Measurements from ENCODE around the gene SLC6A4.

SLC6A4 gene

GRCh38 chr17:30249460-30249859, 14.0 kb upstream of the SLC6A4 start:
- H3K4me3 Mint-ChIP-seq: no peak overlapping the region
- H3K36me3 Mint-ChIP-seq (ENCODE audit: low read depth): peaks cover 62% of the 10 kb centered on the region

GRCh38 chr17:30248786-30249185, 13.3 kb upstream of the SLC6A4 start:
- intact Hi-C loops (cut with micrococcal nuclease): no loop called here
- Mint-ChIP-seq H3K36me3 (ENCODE audit: low read depth) (peaks cover 62% of the 10 kb centered on the region), H3K27ac (no peak overlapping the region), H3K4me1 (ENCODE audit: low read depth) (no peaks in the 10 kb centered on the region), H3K9me3 (no peaks in the 10 kb centered on the region), H3K4me3 (no peak overlapping the region), H3K27me3 (no peaks in the 10 kb centered on the region)

More at GRCh38 chr17:30249460-30249859, 14.0 kb upstream of the SLC6A4 start:
- intact Hi-C loops (cut with micrococcal nuclease): no loop called here
- Mint-ChIP-seq H3K27ac (no peak overlapping the region), H3K9me3 (no peaks in the 10 kb centered on the region), H3K4me1 (ENCODE audit: low read depth) (no peaks in the 10 kb centered on the region), H3K27me3 (no peaks in the 10 kb centered on the region)

- peaks cover 49% of the 10 kb centered on the region for H3K36me3 Mint-ChIP-seq (ENCODE audit: low read depth)
Measured at GRCh38 chr17:30246460-30246859, 11.0 kb upstream of the SLC6A4 start.

GRCh38 chr17:30244853-30245385, 9.4 kb upstream of the SLC6A4 start:
- H3K9me3 Mint-ChIP-seq: no peaks in the 10 kb centered on the region
- H3K27me3 Mint-ChIP-seq: peaks cover 11% of the 10 kb centered on the region
- H3K36me3 Mint-ChIP-seq (ENCODE audit: low read depth): peaks cover 37% of the 10 kb centered on the region
- H3K27ac Mint-ChIP-seq: no peak overlapping the region
- H3K4me1 Mint-ChIP-seq (ENCODE audit: low read depth): no peaks in the 10 kb centered on the region
- intact Hi-C loops (cut with micrococcal nuclease): no loop called here
- H3K4me3 Mint-ChIP-seq: no peak overlapping the region

More at GRCh38 chr17:30246460-30246859, 11.0 kb upstream of the SLC6A4 start:
- H3K27me3 Mint-ChIP-seq: peaks cover 2% of the 10 kb centered on the region
- no peaks in the 10 kb centered on the region for H3K9me3 Mint-ChIP-seq
- no peaks in the 10 kb centered on the region for H3K4me1 Mint-ChIP-seq (ENCODE audit: low read depth)
- no peak overlapping the region for H3K4me3 Mint-ChIP-seq
- H3K27ac Mint-ChIP-seq: no peak overlapping the region
- intact Hi-C loops (cut with micrococcal nuclease): no loop called here

- Mint-ChIP-seq H3K36me3 (ENCODE audit: low read depth) (peaks cover 23% of the 10 kb centered on the region), H3K4me1 (ENCODE audit: low read depth) (peaks cover 3% of the 10 kb centered on the region), H3K9me3 (no peaks in the 10 kb centered on the region), H3K27me3 (peaks cover 25% of the 10 kb centered on the region), H3K4me3 (no peak overlapping the region), H3K27ac (no peak overlapping the region)
- intact Hi-C loops (cut with micrococcal nuclease): no loop called here
Measured at GRCh38 chr17:30243568-30243967, 8.1 kb upstream of the SLC6A4 start.

- no peaks in the 10 kb centered on the region for H3K9me3 Mint-ChIP-seq
Measured at GRCh38 chr17:30243002-30243401, 7.5 kb upstream of the SLC6A4 start.

GRCh38 chr17:30241051-30241450, 5.6 kb upstream of the SLC6A4 start:
- Mint-ChIP-seq H3K9me3 (no peaks in the 10 kb centered on the region), H3K27ac (no peak overlapping the region), H3K36me3 (ENCODE audit: low read depth) (no peaks in the 10 kb centered on the region), H3K27me3 (peaks cover 47% of the 10 kb centered on the region), H3K4me1 (ENCODE audit: low read depth) (peaks cover 26% of the 10 kb centered on the region), H3K4me3 (no peak overlapping the region)
- intact Hi-C loops (cut with micrococcal nuclease): no loop called here

More at GRCh38 chr17:30243002-30243401, 7.5 kb upstream of the SLC6A4 start:
- Mint-ChIP-seq H3K4me1 (ENCODE audit: low read depth) (peaks cover 8% of the 10 kb centered on the region), H3K27me3 (peaks cover 30% of the 10 kb centered on the region), H3K36me3 (ENCODE audit: low read depth) (peaks cover 17% of the 10 kb centered on the region), H3K4me3 (no peak overlapping the region), H3K27ac (no peak overlapping the region)
- intact Hi-C loops (cut with micrococcal nuclease): no loop called here

GRCh38 chr17:30240177-30240576, 4.7 kb upstream of the SLC6A4 start:
- no peak overlapping the region for H3K4me3 Mint-ChIP-seq
- peaks cover 35% of the 10 kb centered on the region for H3K4me1 Mint-ChIP-seq (ENCODE audit: low read depth)
- no peaks in the 10 kb centered on the region for H3K9me3 Mint-ChIP-seq
- intact Hi-C loops (cut with micrococcal nuclease): no loop called here
- H3K36me3 Mint-ChIP-seq (ENCODE audit: low read depth): no peaks in the 10 kb centered on the region
- H3K27me3 Mint-ChIP-seq: peaks cover 56% of the 10 kb centered on the region
- H3K27ac Mint-ChIP-seq: no peak overlapping the region

GRCh38 chr17:30239089-30239462, 3.6 kb upstream of the SLC6A4 start:
- intact Hi-C loops (cut with micrococcal nuclease): loop anchor here (5.0 kb wide), 1 partner anchor 117 kb away; no protein-coding TSS in a partner anchor
- Mint-ChIP-seq H3K4me3 (no peak overlapping the region), H3K36me3 (ENCODE audit: low read depth) (no peaks in the 10 kb centered on the region), H3K9me3 (no peaks in the 10 kb centered on the region), H3K27me3 (peaks cover 67% of the 10 kb centered on the region), H3K27ac (no peak overlapping the region), H3K4me1 (ENCODE audit: low read depth) (peaks cover 40% of the 10 kb centered on the region)

- Mint-ChIP-seq H3K9me3 (no peaks in the 10 kb centered on the region), H3K4me3 (no peak overlapping the region), H3K4me1 (ENCODE audit: low read depth) (peaks cover 40% of the 10 kb centered on the region), H3K27ac (no peak overlapping the region), H3K36me3 (ENCODE audit: low read depth) (no peaks in the 10 kb centered on the region), H3K27me3 (peaks cover 73% of the 10 kb centered on the region)
- intact Hi-C loops (cut with micrococcal nuclease): loop anchor here (5.0 kb wide), 1 partner anchor 116 kb away; no protein-coding TSS in a partner anchor
Measured at GRCh38 chr17:30238387-30239088, 3.0 kb upstream of the SLC6A4 start.

GRCh38 chr17:30238003-30238344, 2.5 kb upstream of the SLC6A4 start:
- intact Hi-C loops (cut with micrococcal nuclease): loop anchor here (5.0 kb wide), 1 partner anchor 116 kb away; no protein-coding TSS in a partner anchor
- Mint-ChIP-seq H3K27ac (no peak overlapping the region), H3K36me3 (ENCODE audit: low read depth) (no peaks in the 10 kb centered on the region), H3K4me1 (ENCODE audit: low read depth) (peaks cover 40% of the 10 kb centered on the region), H3K9me3 (no peaks in the 10 kb centered on the region), H3K27me3 (peaks cover 78% of the 10 kb centered on the region), H3K4me3 (no peak overlapping the region)

GRCh38 chr17:30237296-30238002, 2.0 kb upstream of the SLC6A4 start:
- intact Hi-C loops (cut with micrococcal nuclease): loop anchor here (5.0 kb wide), 1 partner anchor 115 kb away; no protein-coding TSS in a partner anchor
- H3K27me3 Mint-ChIP-seq: peaks cover 83% of the 10 kb centered on the region
- H3K4me1 Mint-ChIP-seq (ENCODE audit: low read depth): peaks cover 40% of the 10 kb centered on the region
- no peaks in the 10 kb centered on the region for H3K36me3 Mint-ChIP-seq (ENCODE audit: low read depth)
- H3K4me3 Mint-ChIP-seq: no peak overlapping the region
- no peaks in the 10 kb centered on the region for H3K9me3 Mint-ChIP-seq
- H3K27ac Mint-ChIP-seq: no peak overlapping the region

- H3K27me3 Mint-ChIP-seq: peaks cover 84% of the 10 kb centered on the region
- H3K36me3 Mint-ChIP-seq (ENCODE audit: low read depth): no peaks in the 10 kb centered on the region
- H3K4me3 Mint-ChIP-seq: peak overlapping the region; percentile 60
- H3K27ac Mint-ChIP-seq: no peak overlapping the region
- no peaks in the 10 kb centered on the region for H3K9me3 Mint-ChIP-seq
- peaks cover 40% of the 10 kb centered on the region for H3K4me1 Mint-ChIP-seq (ENCODE audit: low read depth)
- intact Hi-C loops (cut with micrococcal nuclease): loop anchor here (5.0 kb wide), 1 partner anchor 114 kb away; no protein-coding TSS in a partner anchor
Measured at GRCh38 chr17:30236766-30237165, 1.3 kb upstream of the SLC6A4 start.

- intact Hi-C loops (cut with micrococcal nuclease): loop anchor here (5.0 kb wide), 1 partner anchor 114 kb away; no protein-coding TSS in a partner anchor
- Mint-ChIP-seq H3K27ac (no peak overlapping the region), H3K27me3 (peaks cover 84% of the 10 kb centered on the region)
Measured at GRCh38 chr17:30236297-30236624, 764 bp upstream of the SLC6A4 start.

More at GRCh38 chr17:30236297-30236624, 764 bp upstream of the SLC6A4 start:
- Mint-ChIP-seq H3K4me3 (peak overlapping the region; percentile 67), H3K36me3 (ENCODE audit: low read depth) (no peaks in the 10 kb centered on the region), H3K4me1 (ENCODE audit: low read depth) (peaks cover 40% of the 10 kb centered on the region), H3K9me3 (no peaks in the 10 kb centered on the region)

Data from dendritic cell treated with granulocyte-macrophage colony-stimulating factor and Interleukin-4, amounts not matched to agents 40 ng/mL and 50 ng/mL, for 4 days (primary cell).